ENCODE data around the gene TGFBR3. TPM values are rescaled to one million over a fixed set of nuclear protein-coding genes. Genes with fewer than 3 reads are reported as not detected.

Gene TGFBR3
- total and polyA plus RNA-seq, 2 of the 4 experiments (the other 2 are of a cell fraction): 3.0 to 11.3 TPM

GRCh38 chr1:91809317-91809716, 76.6 kb downstream of the TGFBR3 start:
- Histone ChIP-seq H2BK20ac (ENCODE audit: low read depth, low read length) (no peak overlapping the region), H3K9me3 (ENCODE audit: control insufficient read depth, insufficient read depth, low read length) (no peaks in the 10 kb centered on the region), H4K5ac (ENCODE audit: low read depth, low read length) (no peak overlapping the region), H4K8ac (ENCODE audit: low read depth in 2 of 2, low read length in 2 of 2) (no peak overlapping the region), H3K27ac (ENCODE audit: insufficient read depth, low read length) (no peak overlapping the region), H4K20me1 (ENCODE audit: insufficient read depth, low read length) (no peaks in the 10 kb centered on the region), H2AFZ (replicated peaks; ENCODE audit: low read length, poor library complexity) (no peak overlapping the region), H2AK9ac (replicated peaks; ENCODE audit: low read depth, low read length, poor library complexity) (no peak overlapping the region), H2BK5ac (ENCODE audit: low read depth, low read length, poor library complexity, severe bottlenecking) (no peak overlapping the region), H3K79me1 (ENCODE audit: low read depth in 1 of 2, low read length in 2 of 2) (peaks cover 2 to 11% of the 10 kb centered on the region in 2 experiments; a peak in 2 of 4 replicates), H3K9ac (ENCODE audit: low read depth, low read length) (no peak overlapping the region), H3K4me2 (ENCODE audit: low read depth, low read length) (no peak overlapping the region), H2BK15ac (ENCODE audit: low read depth, low read length) (no peak overlapping the region), H3K23ac (ENCODE audit: low read depth, low read length) (no peak overlapping the region), H3K27me3 (ENCODE audit: control insufficient read depth, insufficient read depth, low read length) (0 out of 2 replicates have a peak, but pooled peaks cover 2% of the 10 kb centered on the region), H3K14ac (replicated peaks; ENCODE audit: low read depth, low read length) (no peak overlapping the region), H3K36me3 (ENCODE audit: control insufficient read depth, insufficient read depth, low read length) (no peaks in the 10 kb centered on the region), H3K56ac (ENCODE audit: extremely low read depth, insufficient read depth, low read length) (no peak overlapping the region), H2AK5ac (ENCODE audit: low read depth, low read length) (no peak overlapping the region), H3K18ac (ENCODE audit: low read depth, low read length) (no peak overlapping the region), H3K4me3 (ENCODE audit: insufficient read depth, low read depth, low read length) (no peak overlapping the region), H4K91ac (ENCODE audit: insufficient read depth, low read depth, low read length) (no peak overlapping the region), H3K4ac (ENCODE audit: low read depth, low read length) (no peak overlapping the region), H3K4me1 (ENCODE audit: control insufficient read depth, insufficient read depth, low read length) (peaks cover 12% of the 10 kb centered on the region; the same call in 1 of the 2 replicates), H3K9me1 (ENCODE audit: insufficient read depth, low read length) (peaks cover 2% of the 10 kb centered on the region; the same call in 1 of the 2 replicates), H2BK120ac (ENCODE audit: low read depth, low read length) (no peak overlapping the region)
- no TSS peak for BruUV-seq (replicated peaks)
- ChIA-PET CTCF (no interaction called here), POLR2A (ENCODE audit: unreplicated experiment) (no interaction called here)
- intact Hi-C loops (cut with micrococcal nuclease): no loop called here
- 80% methylated on average over 1 of the region's 3 CpGs; no CpG with 5 or more reads in 1 of the 2 experiments for WGBS, 2 experiments (ENCODE audit: extremely low coverage in 2 of 2, insufficient read length in 1 of 2)
- in situ Hi-C loops (cut with MboI; ENCODE audit: low sequenced_read_pairs): no loop called here
- dilution Hi-C loops (cut with HindIII; ENCODE audit: low sequenced_read_pairs, unreplicated experiment): no loop called here
- TF ChIP-seq RCOR1 (IDR thresholded peaks at IDR 0.05; ENCODE audit: insufficient replicate concordance, low read length) (no peak), SMC3 (IDR thresholded peaks at IDR 0.05; ENCODE audit: low read depth, low read length) (no peak)
- ATAC-seq (ENCODE audit: low read depth): peak; percentile 61; the same call in 1 of the 2 replicates
- DNase-seq: peak; percentile 57
